NCI-H446 treated with DMSO at 0.1 percent for 48 hours (cell line): Measurements from ENCODE around the gene ABHD15.
"Not testable (repeated sequence)": the region's sequence is repeated elsewhere in the genome, so short reads cannot be mapped to it uniquely, and the experiment has no call there.

ENCODE experiments used
- DNase-seq: peaks from one replicate; lab custom pipeline; 2025; lab: John Stamatoyannopoulos, UW

The ABHD15 gene

GRCh38 chr17:29568331-29569244 lies 1.8 kb upstream of the ABHD15 start, which contains the start of gene TP53I13:
Gene TP53I13 (plus strand): TSS chr17:29568701. CDS start chr17:29568759, 58 bp downstream.
- peak; percentile 60 for DNase-seq

GRCh38 chr17:29567554-29568330 lies 905 bp upstream of the ABHD15 start:
- DNase-seq, result no peak

- no peak for DNase-seq
Observed at GRCh38 chr17:29567304-29567553, 392 bp upstream of the ABHD15 start.

- DNase-seq, result no peak
Observed at GRCh38 chr17:29565643-29566472, 979 bp downstream of the ABHD15 start.

- no peak for DNase-seq
Observed at GRCh38 chr17:29563816-29564215, 3.0 kb downstream of the ABHD15 start.

GRCh38 chr17:29562615-29563014 lies 4.2 kb downstream of the ABHD15 start:
- DNase-seq, result no peak

- DNase-seq, result no peak
Observed at GRCh38 chr17:29561554-29562517, 5.0 kb downstream of the ABHD15 start.

GRCh38 chr17:29560316-29560715 lies 6.5 kb downstream of the ABHD15 start:
- DNase-seq, result no peak

- no peak for DNase-seq
Observed at GRCh38 chr17:29559640-29560039, 7.2 kb downstream of the ABHD15 start.

- not testable (repeated sequence) for DNase-seq
Observed at GRCh38 chr17:29558139-29558538, 8.7 kb downstream of the ABHD15 start.

- DNase-seq, result no peak
Observed at GRCh38 chr17:29557739-29558116, 9.1 kb downstream of the ABHD15 start.

GRCh38 chr17:29557085-29557738 lies 9.6 kb downstream of the ABHD15 start:
- DNase-seq, result no peak

GRCh38 chr17:29555840-29556239 lies 11.0 kb downstream of the ABHD15 start:
- DNase-seq, result no peak

- no peak for DNase-seq
Observed at GRCh38 chr17:29549177-29549923, 17.5 kb downstream of the ABHD15 start.

- DNase-seq, result no peak
Observed at GRCh38 chr17:29546830-29547229, 20.0 kb downstream of the ABHD15 start.

GRCh38 chr17:29546085-29546484 lies 20.8 kb downstream of the ABHD15 start:
- no peak for DNase-seq

GRCh38 chr17:29544066-29544465 lies 22.8 kb downstream of the ABHD15 start:
- DNase-seq, result no peak

GRCh38 chr17:29533976-29534375 lies 32.9 kb downstream of the ABHD15 start:
- no peak for DNase-seq

- no peak for DNase-seq
Observed at GRCh38 chr17:29526322-29526721, 40.5 kb downstream of the ABHD15 start.

GRCh38 chr17:29524692-29525091 lies 42.1 kb downstream of the ABHD15 start:
- DNase-seq, result no peak
